Stimulated activated CD4-positive, alpha-beta T cell treated with anti-CD3 and anti-CD28 coated beads, TNF-alpha, amount 100 ng/mL, for 1 hour (primary cell): ENCODE data around the gene DBN1.
"Not testable (repeated sequence)": the region's sequence is repeated elsewhere in the genome, so short reads cannot be mapped to it uniquely, and the experiment has no call there.

ENCODE experiments used
- DNase-seq, 3 donors: peaks; one replicate each; pipeline ENCODE4 v3.0.0-alpha.2; 2020; ENCODE audit warnings: low read depth in 3 of 3, low spot score in 1 of 3

The DBN1 gene

GRCh38 chr5:177491983-177492746 is 18.7 kb upstream of the DBN1 start:
- DNase-seq, result no peak

GRCh38 chr5:177491429-177491945 is 18.1 kb upstream of the DBN1 start:
- DNase-seq, result no peak

DNA sequence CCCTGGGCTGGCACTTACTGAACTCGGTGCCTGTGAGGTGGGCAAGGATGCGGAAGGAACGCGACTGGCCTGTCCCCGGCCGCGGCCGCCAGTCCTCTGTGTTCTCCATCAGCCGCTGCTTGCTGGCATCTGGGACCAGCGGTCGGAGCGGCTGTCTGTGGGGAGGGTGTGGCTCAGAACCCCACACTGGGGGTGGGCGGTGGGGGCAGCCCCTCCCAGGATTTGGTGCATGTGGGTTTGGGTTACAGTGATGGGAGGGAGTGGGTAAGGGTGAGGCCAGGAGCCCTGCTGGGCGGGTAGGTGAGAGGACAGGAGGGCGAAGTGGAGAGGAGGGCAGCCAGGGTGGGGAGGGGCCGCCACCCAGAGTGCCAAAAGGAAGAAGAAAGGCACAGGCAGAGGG is 17.6 kb upstream of the DBN1 start:
- no peak for DNase-seq

GRCh38 chr5:177490311-177490991 is 17.0 kb upstream of the DBN1 start:
- DNase-seq, result no peak

GRCh38 chr5:177489119-177489716 is 15.8 kb upstream of the DBN1 start:
- no peak for DNase-seq

DNA sequence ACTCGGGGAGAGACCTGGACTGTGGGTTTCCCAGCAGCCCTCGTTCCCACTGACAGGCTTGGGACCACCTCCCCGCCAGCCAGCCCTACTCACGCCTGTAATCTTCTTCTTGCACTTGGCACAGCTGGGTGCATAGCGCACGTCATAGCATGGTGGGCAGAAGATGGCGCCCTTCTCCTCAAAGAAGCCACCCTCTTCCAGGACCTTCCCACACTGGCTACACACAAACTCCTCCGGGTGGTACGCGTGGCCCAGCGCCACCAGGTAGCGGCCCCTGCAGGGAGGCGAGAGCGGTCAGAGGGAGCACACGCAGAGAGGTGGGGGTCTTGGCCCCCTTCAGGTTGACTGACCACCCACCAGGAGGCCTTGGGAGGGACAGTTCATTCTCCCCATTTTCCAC is 14.5 kb upstream of the DBN1 start:
- DNase-seq, result no peak

DNA sequence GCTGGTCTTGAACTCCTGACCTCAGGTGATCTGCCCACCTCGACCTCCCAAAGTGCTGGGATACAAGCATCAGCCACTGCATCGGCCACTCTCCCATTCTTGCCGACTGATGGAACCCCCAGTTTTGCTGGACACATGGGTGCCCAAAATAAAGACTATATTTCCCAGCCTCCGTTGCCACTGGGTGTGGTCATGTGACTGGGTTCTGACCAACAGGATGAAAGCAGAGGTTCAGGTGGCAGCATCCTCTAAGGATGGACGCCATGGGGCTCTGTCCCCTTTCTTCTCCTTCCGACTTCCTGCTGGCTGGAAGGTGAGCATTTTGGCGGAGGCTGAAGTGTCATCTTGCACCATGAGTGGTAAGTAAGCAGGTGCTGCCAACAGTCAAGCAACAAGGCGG is 13.7 kb upstream of the DBN1 start:
- no peak for DNase-seq

DNA sequence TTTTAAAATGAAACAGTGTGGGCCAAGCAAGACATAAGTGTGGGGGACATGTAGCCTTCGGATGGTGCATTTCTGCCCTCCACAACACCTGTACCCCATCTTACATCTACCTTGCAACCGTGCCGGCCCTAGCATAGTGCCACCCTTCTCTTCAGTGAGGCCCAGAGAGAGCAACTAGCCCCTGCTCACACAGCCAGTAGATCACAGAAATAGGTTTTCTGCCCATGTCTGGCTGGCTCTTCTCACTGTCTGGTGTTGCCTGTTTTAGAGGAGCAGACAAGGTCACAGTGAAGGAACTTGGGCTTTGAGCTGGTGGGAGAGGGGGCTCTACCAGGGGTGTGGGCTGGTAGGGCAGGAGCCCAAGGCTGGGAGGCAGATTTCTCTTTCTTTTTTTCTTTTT is 12.8 kb upstream of the DBN1 start:
- DNase-seq, result no peak

DNA sequence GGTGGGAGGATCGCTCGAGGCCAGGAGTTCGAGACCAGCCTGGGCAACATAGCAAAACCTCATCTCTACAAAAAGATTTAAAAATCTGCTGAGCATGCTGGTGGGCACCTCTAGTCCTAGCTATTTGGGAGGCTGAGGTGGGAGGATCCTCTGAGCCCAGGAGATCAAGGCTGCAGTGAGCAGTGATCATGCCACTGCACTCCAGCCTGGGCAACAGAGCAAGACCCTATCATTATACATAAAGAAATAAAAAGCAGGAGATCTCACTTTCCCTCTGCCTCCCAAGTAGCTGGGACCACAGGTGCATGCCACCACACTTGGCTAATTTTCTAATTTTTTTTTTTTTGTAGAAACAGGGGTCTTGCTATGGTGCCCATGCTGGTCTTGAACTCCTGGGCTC is 12.3 kb upstream of the DBN1 start:
- not testable (repeated sequence) for DNase-seq

- DNase-seq, result no peak
These were observed 11.6 kb upstream of the DBN1 start for GRCh38 chr5:177484902-177485549.

GRCh38 chr5:177483994-177484901 is 10.8 kb upstream of the DBN1 start:
- no peak for DNase-seq

DNA sequence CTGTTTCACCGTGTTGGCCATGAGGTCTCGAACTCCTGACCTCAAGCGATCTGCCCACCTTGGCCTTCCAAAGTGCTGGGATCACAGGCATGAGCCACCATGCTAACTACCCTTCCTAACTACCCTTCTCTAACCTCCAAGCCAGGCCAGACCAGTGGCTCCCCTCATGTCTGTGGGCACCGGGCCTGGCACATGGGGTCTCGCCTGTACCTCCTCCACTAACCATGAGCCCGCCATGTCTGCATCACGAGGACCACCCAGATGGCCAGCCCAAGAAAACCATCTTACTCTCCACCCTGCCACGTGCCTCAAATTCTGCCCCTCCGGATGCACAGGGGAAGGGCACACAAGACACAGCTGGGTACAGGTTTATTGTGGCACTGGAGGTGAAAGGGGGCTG is 9.6 kb upstream of the DBN1 start:
- DNase-seq, result no peak

- DNase-seq, result no peak
These were observed 8.9 kb upstream of the DBN1 start for GRCh38 chr5:177482359-177482795.

DNA sequence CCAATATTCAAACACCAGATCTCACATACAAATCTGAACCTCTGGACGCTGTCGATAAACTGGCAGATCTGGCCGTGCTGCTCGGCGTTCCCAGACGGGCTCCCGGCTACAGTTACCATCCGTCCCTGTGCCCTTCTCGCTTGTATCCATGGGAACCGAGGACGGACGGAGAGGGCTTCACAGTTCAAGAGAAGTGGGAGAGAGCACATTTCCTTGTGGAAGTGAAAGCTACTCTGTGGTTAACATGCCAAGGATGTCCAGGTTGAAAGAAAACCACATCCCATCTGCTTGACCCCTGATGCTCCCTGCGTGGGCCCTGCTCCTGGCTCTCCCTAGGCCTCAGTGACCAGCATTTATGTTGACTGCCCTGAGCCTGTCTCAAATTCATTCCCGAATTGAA is 6.3 kb upstream of the DBN1 start:
- DNase-seq, result no peak

- DNase-seq, result no peak
These were observed 5.5 kb upstream of the DBN1 start for GRCh38 chr5:177478711-177479646.

- DNase-seq, result no peak
These were observed 4.5 kb upstream of the DBN1 start for GRCh38 chr5:177477701-177478477.

DNA sequence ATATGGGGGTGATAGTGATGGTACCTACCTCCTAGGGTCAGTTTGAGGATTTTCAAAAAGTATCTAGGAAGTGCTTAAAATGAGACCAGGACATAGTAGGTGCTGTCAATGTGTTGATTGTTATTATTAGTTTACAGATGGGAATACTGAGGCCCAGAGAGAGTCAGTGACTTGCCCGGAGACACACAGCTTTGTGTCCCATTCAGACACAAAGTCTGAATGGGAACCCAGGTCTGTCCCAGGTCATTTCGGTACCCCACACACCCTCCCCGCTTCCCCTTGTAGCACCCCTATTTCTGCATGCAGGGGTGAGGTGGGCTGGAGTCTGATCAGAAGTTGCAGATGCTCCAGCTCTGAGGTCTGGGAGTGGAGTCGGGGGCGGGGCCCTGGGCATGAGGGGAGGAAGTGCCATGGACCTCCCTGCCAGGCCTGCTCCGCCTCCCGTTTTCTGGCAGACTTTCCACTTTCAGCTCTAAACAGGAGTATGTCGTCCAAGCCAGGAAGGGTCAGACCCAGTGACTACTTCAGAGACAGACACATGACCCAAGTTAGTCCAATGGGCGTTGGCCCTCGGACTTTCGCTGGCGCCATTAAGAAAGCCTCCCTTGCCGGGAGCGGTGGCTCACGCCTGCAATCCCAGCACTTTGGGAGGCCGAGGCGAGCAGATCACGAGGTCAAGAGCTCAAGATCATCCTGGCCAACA is 3.2 kb upstream of the DBN1 start:
- no peak for DNase-seq
